Stimulated activated CD4-positive, alpha-beta T cell treated with anti-CD3 and anti-CD28 coated beads, Interleukin-15, amount 100 ng/mL, for 24 hours (primary cell): ENCODE data around the gene CAMK1D.
"Not testable (repeated sequence)": the region's sequence is repeated elsewhere in the genome, so short reads cannot be mapped to it uniquely, and the experiment has no call there.

ENCODE experiments used
- DNase-seq: peaks from one replicate; pipeline ENCODE4 v3.0.0-alpha.2; 2020

The CAMK1D gene

GRCh38 chr10:12434277-12434676, 84.9 kb downstream of the CAMK1D start:
- no peak for DNase-seq

DNA sequence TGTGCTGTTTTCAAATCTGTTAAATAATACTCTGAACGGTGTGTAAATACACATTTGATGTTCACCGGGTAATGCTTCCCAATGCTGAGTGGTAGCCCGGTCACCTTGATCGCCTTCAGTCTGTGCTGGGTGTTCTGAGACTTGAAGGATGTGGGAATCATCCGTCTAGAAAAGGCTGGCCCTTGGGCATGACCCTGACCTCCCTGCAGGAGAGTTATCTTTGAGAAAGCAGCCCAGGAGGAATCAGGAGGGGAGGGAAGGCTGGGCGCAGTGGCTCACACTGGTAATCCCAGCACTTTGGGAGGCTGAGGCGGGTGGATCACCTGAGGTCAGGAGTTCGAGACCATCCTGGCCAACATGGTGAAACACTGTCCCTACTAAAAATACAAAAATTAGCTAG, 85.3 kb downstream of the CAMK1D start:
- DNase-seq = not testable (repeated sequence)

GRCh38 chr10:12435348-12435747, 86.0 kb downstream of the CAMK1D start:
- DNase-seq = no peak

GRCh38 chr10:12438919-12439692, 89.8 kb downstream of the CAMK1D start:
- no peak for DNase-seq

DNA sequence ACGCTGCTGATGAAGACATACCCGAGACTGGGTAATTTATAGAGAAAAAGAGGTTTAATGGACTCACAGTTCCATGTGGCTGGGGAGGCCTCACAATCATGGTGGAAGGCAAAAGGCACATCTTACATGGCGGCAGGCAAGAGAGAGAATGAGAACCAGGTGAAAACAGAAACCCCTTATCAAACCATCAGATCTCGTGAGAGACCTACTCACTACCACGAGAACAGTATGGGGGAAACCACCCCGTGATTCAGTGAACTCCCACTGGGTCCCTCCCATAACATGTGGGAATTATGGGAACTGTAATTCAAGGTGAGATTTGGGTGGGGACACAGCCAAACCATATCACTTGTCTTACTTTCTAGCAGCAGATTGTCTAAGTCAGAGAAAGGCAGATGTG, 90.4 kb downstream of the CAMK1D start:
- DNase-seq = peak; percentile 20

DNA sequence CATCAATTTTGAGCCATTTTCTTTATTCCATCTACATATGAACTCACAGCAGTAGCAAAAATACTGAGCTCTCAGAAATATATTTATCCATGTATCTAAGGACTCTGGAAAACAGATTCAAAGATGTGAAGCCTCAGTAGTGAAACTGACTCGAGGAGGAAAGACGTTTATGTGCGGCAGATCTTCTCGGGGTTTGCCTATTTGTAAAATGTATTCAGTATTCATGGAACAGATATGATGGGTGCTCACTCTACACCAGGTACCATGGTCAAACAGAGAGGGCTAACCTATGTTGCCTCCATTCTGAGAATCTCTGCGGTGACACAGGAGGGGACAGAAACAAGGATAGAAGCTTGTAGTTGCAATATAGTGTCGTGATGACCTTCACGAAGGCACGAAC, 93.7 kb downstream of the CAMK1D start:
- DNase-seq = no peak

DNA sequence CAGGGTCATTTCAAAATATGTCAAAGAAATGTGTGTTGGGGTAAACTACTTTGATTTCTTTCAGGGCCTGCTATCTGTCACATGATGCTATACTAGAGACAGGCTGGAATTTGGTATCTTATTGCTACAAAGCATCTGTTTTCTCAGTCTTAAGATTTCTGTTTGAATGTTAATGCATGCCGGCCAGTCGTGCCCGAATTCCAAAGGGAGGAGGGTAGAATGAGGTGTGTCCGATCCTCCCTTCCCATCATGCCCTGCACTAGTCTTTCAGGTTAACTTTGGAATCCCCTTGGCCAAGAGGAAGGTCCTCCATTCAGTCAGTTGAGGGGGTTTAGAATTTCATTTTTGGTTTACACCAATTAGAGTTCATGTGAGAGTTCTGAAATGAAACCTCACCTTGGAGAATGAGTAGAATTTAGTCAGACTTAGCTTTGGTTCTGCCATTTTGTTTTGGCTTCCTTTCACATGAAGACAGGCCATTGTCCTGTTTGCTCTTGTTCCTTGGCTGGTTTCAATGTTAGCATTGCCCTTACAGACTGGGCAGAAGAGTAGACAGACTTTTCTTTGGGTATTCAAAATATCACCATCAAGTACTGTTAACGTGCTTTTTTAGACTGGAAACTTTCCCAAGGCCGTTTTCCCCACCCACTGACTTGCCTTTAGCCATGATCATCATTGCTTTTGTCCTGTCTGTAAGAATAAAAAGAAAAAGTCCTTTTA, 95.8 kb downstream of the CAMK1D start:
- DNase-seq = no peak

GRCh38 chr10:12445701-12446334, 96.5 kb downstream of the CAMK1D start:
- DNase-seq = no peak

- no peak for DNase-seq
Observed at GRCh38 chr10:12448340-12448728, 99.0 kb downstream of the CAMK1D start.

DNA sequence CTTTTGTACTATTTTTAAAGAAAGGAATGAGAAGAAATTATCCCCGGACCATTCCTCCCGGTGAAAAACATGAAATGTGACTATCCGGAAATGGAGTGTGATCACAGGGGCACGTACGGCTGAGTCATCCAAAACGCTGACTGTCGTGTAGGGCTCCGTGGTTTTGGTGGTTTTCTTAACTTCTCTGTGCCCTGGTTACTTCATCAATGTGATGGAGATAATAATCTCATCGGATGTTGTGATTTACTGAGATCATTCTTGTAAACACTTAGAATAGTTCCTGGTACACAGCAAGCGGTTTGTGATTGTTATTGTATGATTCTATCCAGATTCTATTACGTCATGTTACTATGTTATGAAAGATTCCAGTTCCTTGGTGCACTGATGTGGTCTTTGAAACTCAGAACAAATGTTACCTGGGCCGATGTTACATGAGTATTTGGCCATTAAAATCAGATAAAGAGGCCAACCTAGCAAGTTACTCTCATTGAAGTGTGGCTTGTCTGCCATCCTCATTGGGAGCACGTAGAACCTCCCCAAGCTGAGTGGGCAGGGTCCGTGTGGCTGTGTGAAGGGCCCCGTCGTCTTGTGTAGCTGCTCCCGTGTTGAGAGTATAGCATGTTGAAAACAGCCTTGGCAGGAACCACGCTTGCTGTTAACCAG, 99.5 kb downstream of the CAMK1D start:
- DNase-seq = peak; percentile 78

DNA sequence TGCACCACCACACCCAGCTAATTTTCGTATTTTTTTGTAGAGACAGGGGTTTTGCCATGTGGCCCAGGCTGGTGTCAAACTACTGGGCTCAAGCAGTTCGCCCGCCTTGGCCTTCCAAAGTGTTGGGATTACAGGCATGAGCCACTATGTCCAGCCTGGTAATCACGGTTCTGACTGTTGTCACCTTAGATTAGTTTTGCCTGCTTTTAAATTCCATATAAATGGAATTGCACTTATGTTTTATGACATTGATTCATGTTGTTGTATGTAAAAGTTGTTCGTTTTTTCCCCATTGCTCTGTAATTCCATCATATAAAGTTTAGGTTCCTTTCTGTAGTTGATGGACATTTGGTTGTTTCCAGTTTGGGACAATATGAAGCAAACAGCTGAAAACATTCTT, 106.0 kb downstream of the CAMK1D start:
- no peak for DNase-seq

- no peak for DNase-seq
Observed at GRCh38 chr10:12455766-12456165, 106.4 kb downstream of the CAMK1D start.

DNA sequence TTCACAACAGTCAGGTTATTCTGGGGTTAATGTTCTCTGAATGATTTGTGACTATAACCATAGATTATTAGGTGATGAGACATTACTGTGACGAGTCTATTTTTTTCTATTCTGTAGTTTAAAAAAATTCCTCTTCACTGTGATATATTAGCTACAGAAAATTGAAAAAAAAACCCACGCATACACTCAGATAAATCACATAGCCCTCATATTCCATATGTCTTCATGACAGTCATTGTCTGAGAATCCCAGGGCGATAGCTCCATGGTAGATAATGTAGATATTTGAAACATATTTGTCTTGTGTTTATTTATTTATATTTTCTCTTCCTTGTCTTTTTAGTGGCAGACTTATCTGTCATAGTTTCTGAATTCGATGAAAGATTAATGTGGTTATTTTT, 110.0 kb downstream of the CAMK1D start:
- no peak for DNase-seq

GRCh38 chr10:12459762-12460161, 110.4 kb downstream of the CAMK1D start:
- DNase-seq = no peak

DNA sequence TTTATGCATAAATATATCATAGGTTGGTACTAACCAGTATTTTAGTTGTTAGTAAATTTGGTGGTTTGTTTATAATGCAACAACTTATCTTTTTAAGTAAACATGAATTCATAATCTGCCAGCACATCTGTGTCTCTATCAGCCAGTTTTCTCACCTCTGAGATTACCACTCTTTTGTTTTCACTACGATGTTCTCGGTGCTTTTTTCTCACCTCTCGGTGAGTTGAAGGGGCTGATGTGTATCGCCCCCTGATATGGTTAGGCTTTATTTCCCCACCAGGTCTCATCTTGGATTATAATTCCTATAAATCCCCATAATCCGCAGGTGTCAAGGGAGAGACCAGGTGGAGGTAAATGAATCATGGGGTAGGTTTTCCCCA, 114.1 kb downstream of the CAMK1D start:
- DNase-seq = no peak

DNA sequence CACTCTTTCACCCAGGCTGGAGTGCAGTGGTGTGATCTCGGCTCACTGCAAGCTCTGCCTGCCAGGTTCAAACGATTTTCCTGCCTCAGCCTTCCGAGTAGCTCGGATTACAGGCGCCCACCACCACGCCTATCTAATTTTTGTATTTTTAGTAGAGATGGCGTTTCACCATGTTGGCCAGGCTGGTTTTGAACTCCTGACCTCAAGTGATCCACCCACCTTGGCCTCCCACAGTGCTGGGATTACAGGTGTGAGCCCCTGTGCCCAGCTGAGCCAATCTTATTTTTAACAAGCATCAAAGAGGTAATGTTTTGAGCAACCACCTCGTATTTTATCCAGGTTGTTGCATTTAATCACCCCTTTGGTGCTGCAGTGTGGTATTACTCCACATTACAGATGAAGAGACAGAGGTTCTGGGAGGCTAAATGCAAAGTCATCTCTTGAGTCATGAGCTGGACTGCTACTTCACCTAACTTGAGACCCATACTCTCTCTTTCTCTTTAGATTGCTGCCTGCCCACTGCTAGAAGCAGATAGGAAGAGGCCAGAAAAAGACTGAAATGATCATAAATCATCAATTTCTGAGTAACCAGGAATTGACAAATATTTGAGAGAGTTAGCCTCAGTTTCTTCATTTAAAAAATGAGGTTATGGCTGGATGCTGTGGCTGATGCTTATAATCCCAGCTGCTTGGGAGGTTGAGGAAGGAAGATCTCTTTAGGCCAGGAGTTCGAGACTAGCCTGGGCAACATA, 116.2 kb downstream of the CAMK1D start:
- no peak for DNase-seq

DNA sequence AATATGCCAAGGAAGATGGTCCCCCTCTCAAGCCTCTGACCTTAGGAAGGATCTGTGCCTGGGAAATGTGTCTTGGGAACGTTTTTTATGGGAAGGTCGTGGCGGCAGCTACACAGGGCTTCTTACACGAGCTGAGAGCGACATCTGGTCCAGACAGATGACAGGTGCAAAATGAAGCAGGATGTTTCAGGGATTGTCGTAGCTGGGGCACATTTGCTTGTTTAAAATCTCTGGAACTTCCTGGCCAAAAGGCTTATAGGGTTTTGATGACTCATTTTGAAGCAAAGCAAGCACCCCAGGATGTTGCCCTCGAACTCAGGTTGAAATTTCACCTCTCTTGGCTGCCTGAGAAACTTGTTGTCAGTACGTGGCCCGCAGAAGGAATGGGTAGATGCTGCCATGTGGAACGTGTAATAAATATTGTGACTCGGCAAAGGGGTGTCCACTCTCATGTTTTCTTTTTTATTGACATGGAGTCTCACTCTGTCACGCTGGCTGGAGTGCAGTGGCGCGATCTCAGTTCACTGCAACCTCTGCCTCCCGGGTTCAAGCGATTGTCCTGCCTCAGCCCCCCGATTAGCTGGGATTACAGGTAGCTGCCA, 117.5 kb downstream of the CAMK1D start:
- no peak for DNase-seq

DNA sequence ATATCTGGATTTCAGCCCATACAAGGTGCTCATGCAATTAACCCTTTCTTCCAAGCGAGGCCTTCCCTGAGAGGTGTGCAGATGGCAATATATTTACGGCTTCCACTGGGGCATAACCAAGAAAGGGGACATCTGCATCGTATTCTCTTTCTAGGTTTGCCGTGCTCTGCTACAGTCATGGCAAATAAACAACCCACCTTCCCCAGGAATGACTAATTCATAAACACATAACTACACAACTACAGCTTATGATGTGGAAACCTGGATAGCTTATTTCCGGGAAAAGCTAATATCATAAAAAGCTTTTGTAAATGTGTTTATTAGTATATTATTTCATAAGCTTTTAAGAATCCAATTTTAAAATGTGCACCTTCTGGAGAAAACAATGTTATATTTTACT, 120.0 kb downstream of the CAMK1D start:
- no peak for DNase-seq

GRCh38 chr10:12470719-12471118, 121.4 kb downstream of the CAMK1D start:
- DNase-seq = no peak

GRCh38 chr10:12471135-12471534, 121.8 kb downstream of the CAMK1D start:
- no peak for DNase-seq

DNA sequence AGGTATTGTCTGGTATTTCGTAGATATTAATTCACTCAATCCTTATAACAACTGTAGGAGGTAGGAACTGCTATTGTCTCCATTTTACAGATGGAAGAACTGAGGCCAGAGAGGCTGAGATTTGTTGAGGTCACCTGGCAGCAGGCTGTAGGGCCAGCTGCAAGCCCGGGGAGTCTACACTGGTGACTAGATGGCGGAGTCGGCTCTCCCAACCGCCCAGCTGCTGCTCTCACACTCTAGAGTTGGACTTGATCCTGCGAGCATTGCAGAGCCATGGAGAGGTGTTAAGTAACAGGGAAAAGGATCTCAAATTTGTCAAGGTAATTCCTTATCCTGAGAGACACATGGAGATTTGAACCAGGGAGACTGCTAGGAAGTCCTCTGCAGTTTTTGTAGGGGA, 124.1 kb downstream of the CAMK1D start:
- no peak for DNase-seq

- DNase-seq = no peak
Observed at GRCh38 chr10:12474727-12475412, 125.5 kb downstream of the CAMK1D start.
